Endothelial cell of umbilical vein (primary cell): ENCODE measurements around the gene ACBD6. TPM values are rescaled to one million over a fixed set of nuclear protein-coding genes. Genes with fewer than 3 reads are reported as not detected.
"Not testable (repeated sequence)": the region's sequence is repeated elsewhere in the genome, so short reads cannot be mapped to it uniquely, and the experiment has no call there.

ENCODE experiments used
- BruUV-seq: library from RNA; stranded (reverse); fragments of 400-500 nt; replicated peaks from 2 replicates; lab custom pipeline; 2021; lab: Mats Ljungman, UMichigan
- CTCF ChIA-PET: fragments of 300-600, 350-600 bp; sonication (Branson Sonifier 250); formaldehyde crosslinking; loops from one replicate; lab custom pipeline; 2021; ENCODE audit warnings: antibody characterized with exemption, inconsistent platforms; lab: Charles Lee
- POLR2A ChIA-PET: fragments of 300-600, 350-600 bp; sonication (Branson Sonifier 250); formaldehyde crosslinking; loops from one replicate; lab custom pipeline; 2021; ENCODE audit warnings: antibody characterized with exemption, inconsistent platforms; lab: Charles Lee
- DNase-seq: peaks from one replicate; pipeline ENCODE4 v3.0.0-alpha.2; 2011; ENCODE audit warnings: low read depth, low spot score
- FAIRE-seq: peaks from 2 replicates; lab custom pipeline; 2011; peaks lifted over from hg19 to GRCh38; lab: Jason Lieb, UNC
- H2AFZ ChIP-seq: 2 replicates; pipeline ENCODE4 v1.6.0; 2012; ENCODE audit warnings: low read depth, low read length, control low read depth, inconsistent platforms
- H3K27ac ChIP-seq: 2 replicates; pipeline ENCODE4 v1.5.1; 2011; ENCODE audit warnings: low read depth, mild to moderate bottlenecking, control low read depth, low read length, moderate library complexity; ENCODE audit not compliant: insufficient read depth
- H3K27me3 ChIP-seq, 2 experiments: 2 replicates each; pipeline versions ENCODE4 v1.6.0 to v1.6.1; 2011; ENCODE audit warnings: low read length in 2 of 2, mixed read lengths in 1 of 2; ENCODE audit not compliant: control insufficient read depth in 2 of 2, insufficient read depth in 2 of 2
- H3K36me3 ChIP-seq, 2 experiments: 2 replicates in 1 of 2; 3 replicates in 1 of 2; pipeline ENCODE4 v1.5.1; 2011; ENCODE audit warnings: low read length in 2 of 2, mild to moderate bottlenecking in 1 of 2, moderate library complexity in 1 of 2; ENCODE audit not compliant: control insufficient read depth in 2 of 2, insufficient read depth in 2 of 2; ENCODE audit errors: extremely low read depth in 1 of 2
- H3K4me1 ChIP-seq: 3 replicates; pipeline ENCODE4 v1.5.1; 2011; ENCODE audit warnings: mild to moderate bottlenecking, low read length; ENCODE audit not compliant: control insufficient read depth, insufficient read depth; ENCODE audit errors: extremely low read depth
- H3K4me2 ChIP-seq: 2 replicates; pipeline ENCODE4 v1.6.1; 2011; ENCODE audit warnings: low read length, control low read depth, mixed read lengths; ENCODE audit not compliant: insufficient read depth
- H3K4me3 ChIP-seq, 3 experiments: fragments of 200-600 bp in 1 of 3; sonication (generic), shearing (Covaris generic) in 1 of 3; replicated peaks in 1 of 3; 2 replicates each; pipeline ENCODE4 v1.5.1; 2011 to 2016; ENCODE audit warnings: control low read depth in 3 of 3, low read length in 3 of 3, mild to moderate bottlenecking in 2 of 3, inconsistent platforms in 1 of 3, low read depth in 1 of 3, moderate library complexity in 1 of 3; ENCODE audit not compliant: insufficient read depth in 1 of 3
- H3K79me2 ChIP-seq: 2 replicates; pipeline ENCODE4 v1.6.0; 2012; ENCODE audit warnings: low read length, inconsistent platforms; ENCODE audit not compliant: control insufficient read depth, insufficient read depth
- H3K9ac ChIP-seq: replicated peaks from 2 replicates; pipeline ENCODE3; 2011; ENCODE audit warnings: low read length, control low read depth; ENCODE audit not compliant: insufficient read depth; ENCODE audit errors: extremely low read depth
- H3K9me1 ChIP-seq: replicated peaks from 3 replicates; pipeline ENCODE4 v1.6.0; 2011; ENCODE audit warnings: mild to moderate bottlenecking, low read length; ENCODE audit not compliant: control insufficient read depth, insufficient read depth; ENCODE audit errors: extremely low read depth
- H3K9me3 ChIP-seq: replicated peaks from 2 replicates; pipeline ENCODE4 v1.5.1; 2012; ENCODE audit warnings: low read length, inconsistent platforms; ENCODE audit not compliant: control insufficient read depth, insufficient read depth
- H4K20me1 ChIP-seq: replicated peaks from 2 replicates; pipeline ENCODE3; 2011; ENCODE audit warnings: mild to moderate bottlenecking, low read length; ENCODE audit not compliant: control insufficient read depth, insufficient read depth; ENCODE audit errors: extremely low read depth
- EZH2 ChIP-seq: IDR thresholded peaks from 2 replicates; pipeline ENCODE4 v1.6.1; 2012; ENCODE audit warnings: borderline replicate concordance, low read depth, mild to moderate bottlenecking, moderate library complexity, low read length, inconsistent platforms; ENCODE audit not compliant: severe bottlenecking
- FOS ChIP-seq: IDR thresholded peaks from 2 replicates; pipeline ENCODE4 v1.6.1; 2011; ENCODE audit warnings: mild to moderate bottlenecking, low read length, moderate library complexity, borderline replicate concordance; ENCODE audit not compliant: insufficient read depth
- GATA2 ChIP-seq: IDR thresholded peaks from 2 replicates; pipeline ENCODE4 v1.7.0; 2011; ENCODE audit warnings: low read depth, mild to moderate bottlenecking, moderate library complexity, mixed read lengths, low read length; ENCODE audit not compliant: insufficient read length, insufficient read depth
- JUN ChIP-seq: IDR thresholded peaks from 2 replicates; pipeline ENCODE4 v1.6.1; 2011; ENCODE audit warnings: borderline replicate concordance, low read depth; ENCODE audit not compliant: insufficient read length, insufficient read depth
- MYC ChIP-seq: IDR thresholded peaks from one replicate; pipeline ENCODE4 v1.6.1; 2011; ENCODE audit warnings: mild to moderate bottlenecking, low read depth, low read length
- POLR2A ChIP-seq: IDR thresholded peaks from 2 replicates; pipeline ENCODE4 v1.6.1; 2012; ENCODE audit warnings: low read depth, mild to moderate bottlenecking, control low read depth, low read length
- POLR2AphosphoS5 ChIP-seq: IDR thresholded peaks from 2 replicates; pipeline ENCODE4 v1.6.1; 2012; ENCODE audit warnings: low read depth, mild to moderate bottlenecking, control low read depth, low read length, moderate library complexity; ENCODE audit not compliant: insufficient read depth
- dilution Hi-C: fragments of 300-500 bp; cut with MboI; formaldehyde crosslinking; loops from one replicate; pipeline ENCODE4 v1.15.0; 2019; ENCODE audit warnings: low sequenced_read_pairs; ENCODE audit not compliant: extremely low pct_ligation_motif_present
- intact Hi-C: fragments of 100-400 bp; cut with micrococcal nuclease; formaldehyde crosslinking; loops from one replicate; pipeline ENCODE4 v1.10.0; 2022
- polyA plus RNA-seq, 4 experiments: library from polyadenylated mRNA; depleted of rRNA in 3 of 4; stranded (reverse) in 3 of 4; unstranded in 1 of 4; fragments of >200 nt; gene quantifications; 2 replicates each; pipeline versions ENCODE4 v1.2.1 to v1.2.3, GENCODE V29; 2011 to 2012; ENCODE audit warnings: missing spikeins in 1 of 4
- total RNA-seq: library from RNA; stranded (reverse); gene quantifications from 2 replicates; pipeline ENCODE4 v1.2.3, GENCODE V29; 2021
- TF ChIP-seq, protein P1 (sequence below), 2 donors: IDR thresholded peaks; 1 replicate in 1 of 2; 2 replicates in 1 of 2; pipeline ENCODE4 v1.5.1; 2011; ENCODE audit warnings: low read length in 2 of 2, mild to moderate bottlenecking in 2 of 2, moderate library complexity in 2 of 2, control low read depth in 1 of 2, inconsistent platforms in 1 of 2, low read depth in 1 of 2; ENCODE audit not compliant: insufficient read depth in 1 of 2; ENCODE audit errors: extremely low read depth in 1 of 2
- TF ChIP-seq, protein P2 (sequence below): IDR thresholded peaks from 2 replicates; pipeline ENCODE4 v1.6.1; 2011; ENCODE audit not compliant: insufficient read depth, insufficient read length

The ACBD6 gene
- total and polyA plus RNA-seq, 2 donors (not counting 3 experiments of a cell fraction or from before 2014, with no cell fraction given) = 55.6 to 56.4 TPM

DNA sequence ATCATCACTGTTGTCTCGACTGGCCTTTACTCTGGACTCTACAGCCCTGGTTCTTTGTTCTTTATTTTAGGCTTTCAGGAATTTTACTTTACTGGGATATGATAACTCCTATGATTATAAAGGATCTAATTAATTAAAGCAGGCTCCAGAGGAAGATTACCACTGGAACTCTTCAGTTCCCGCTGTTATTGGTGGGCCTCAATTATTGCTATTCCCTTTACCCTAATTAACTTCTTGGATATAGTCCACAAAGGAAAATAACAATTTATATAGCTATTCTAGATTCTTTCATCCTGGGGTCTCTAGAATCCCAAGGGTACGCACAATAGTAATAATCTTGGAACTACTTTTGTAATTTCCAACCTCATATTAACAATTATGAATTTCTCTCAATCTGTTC lies 47.9 kb upstream of the ACBD6 start:
- no peak overlapping the region for H3K27ac ChIP-seq
- intact Hi-C loops = no loop called here
- peaks cover 0 to under 1% of the 10 kb centered on the region in 2 experiments for H3K27me3 ChIP-seq
- H3K79me2 ChIP-seq = no peaks in the 10 kb centered on the region
- BruUV-seq = no TSS peak
- no peak overlapping the region for H3K9ac ChIP-seq
- dilution Hi-C loops = no loop called here
- no peaks in the 10 kb centered on the region for H3K36me3 ChIP-seq
- no peaks in the 10 kb centered on the region for H3K9me1 ChIP-seq
- no peaks in the 10 kb centered on the region for H3K4me1 ChIP-seq
- TF ChIP-seq, protein P1, sequence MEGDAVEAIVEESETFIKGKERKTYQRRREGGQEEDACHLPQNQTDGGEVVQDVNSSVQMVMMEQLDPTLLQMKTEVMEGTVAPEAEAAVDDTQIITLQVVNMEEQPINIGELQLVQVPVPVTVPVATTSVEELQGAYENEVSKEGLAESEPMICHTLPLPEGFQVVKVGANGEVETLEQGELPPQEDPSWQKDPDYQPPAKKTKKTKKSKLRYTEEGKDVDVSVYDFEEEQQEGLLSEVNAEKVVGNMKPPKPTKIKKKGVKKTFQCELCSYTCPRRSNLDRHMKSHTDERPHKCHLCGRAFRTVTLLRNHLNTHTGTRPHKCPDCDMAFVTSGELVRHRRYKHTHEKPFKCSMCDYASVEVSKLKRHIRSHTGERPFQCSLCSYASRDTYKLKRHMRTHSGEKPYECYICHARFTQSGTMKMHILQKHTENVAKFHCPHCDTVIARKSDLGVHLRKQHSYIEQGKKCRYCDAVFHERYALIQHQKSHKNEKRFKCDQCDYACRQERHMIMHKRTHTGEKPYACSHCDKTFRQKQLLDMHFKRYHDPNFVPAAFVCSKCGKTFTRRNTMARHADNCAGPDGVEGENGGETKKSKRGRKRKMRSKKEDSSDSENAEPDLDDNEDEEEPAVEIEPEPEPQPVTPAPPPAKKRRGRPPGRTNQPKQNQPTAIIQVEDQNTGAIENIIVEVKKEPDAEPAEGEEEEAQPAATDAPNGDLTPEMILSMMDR (IDR thresholded peaks at IDR 0.05; ENCODE audit: extremely low read depth in 1 of 2, insufficient read depth in 1 of 2, low read depth in 1 of 2, low read length in 2 of 2) = no peak
- no peak for TF ChIP-seq POLR2A
- no peak for TF ChIP-seq GATA2
- no peak for TF ChIP-seq EZH2
- TF ChIP-seq JUN = no peak
- TF ChIP-seq FOS = no peak
- TF ChIP-seq, protein P2, sequence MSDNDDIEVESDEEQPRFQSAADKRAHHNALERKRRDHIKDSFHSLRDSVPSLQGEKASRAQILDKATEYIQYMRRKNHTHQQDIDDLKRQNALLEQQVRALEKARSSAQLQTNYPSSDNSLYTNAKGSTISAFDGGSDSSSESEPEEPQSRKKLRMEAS = no peak
- TF ChIP-seq MYC = no peak
- no peak for TF ChIP-seq POLR2AphosphoS5
- DNase-seq (no peak), FAIRE-seq (no peak)
- ChIA-PET POLR2A (no interaction called here), CTCF (interaction anchor here (0.9 to 2.2 kb wide), 3 partner anchors 13 to 332 kb away, joined by 3 to 10 read pairs (median 3); no protein-coding TSS in a partner anchor)
- H2AFZ ChIP-seq = no peak overlapping the region
- no peaks in the 10 kb centered on the region for H3K9me3 ChIP-seq
- no peaks in the 10 kb centered on the region for H4K20me1 ChIP-seq
- no peak overlapping the region for H3K4me3 ChIP-seq
- H3K4me2 ChIP-seq = no peak overlapping the region

DNA sequence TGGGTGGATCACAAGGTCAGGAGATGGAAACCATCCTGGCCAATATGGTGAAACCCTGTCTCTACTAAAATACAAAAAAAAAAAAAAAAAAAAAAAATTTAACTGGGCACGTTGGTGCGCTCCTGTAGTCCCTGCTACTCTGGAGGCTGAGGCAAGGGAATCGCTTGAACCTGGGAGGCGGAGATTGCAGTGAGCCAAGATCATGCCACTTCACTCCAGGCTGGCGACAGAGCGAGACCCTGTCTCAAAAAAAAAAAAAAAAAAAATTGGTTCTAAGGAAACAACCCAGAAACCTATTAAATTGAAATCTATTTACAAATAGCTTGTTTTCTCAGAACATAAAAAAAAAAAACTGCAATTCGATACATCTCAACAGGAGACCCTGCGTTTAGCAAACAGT lies 47.4 kb upstream of the ACBD6 start:
- CTCF ChIA-PET = interaction anchor here (1.6 to 2.2 kb wide), 2 partner anchors 313 to 332 kb away, joined by 3 to 10 read pairs; no protein-coding TSS in a partner anchor
- intact Hi-C loops, H3K27ac ChIP-seq, H3K36me3 ChIP-seq, H3K79me2 ChIP-seq, H3K9me3 ChIP-seq, FAIRE-seq, H2AFZ ChIP-seq, H3K27me3 ChIP-seq, dilution Hi-C loops, H4K20me1 ChIP-seq, H3K9me1 ChIP-seq, H3K4me1 ChIP-seq, DNase-seq, H3K9ac ChIP-seq, H3K4me2 ChIP-seq, H3K4me3 ChIP-seq, BruUV-seq, POLR2A ChIA-PET: not testable (repeated sequence)
